Right lobe of liver (tissue), 4 donors: Measurements from ENCODE around the gene RUBCN.

Experiments used
- CTCF ChIP-seq, 4 donors: fragments of 200-600 bp in 3 of 4; fragments of 450-650 bp in 1 of 4; IDR thresholded peaks; one replicate each; pipeline versions ENCODE4 v1.5.1 to v1.8.0; 2016 to 2022; ENCODE audit warnings: antibody characterized with exemption in 4 of 4, mild to moderate bottlenecking in 2 of 4
- POLR2A ChIP-seq: fragments of 450-650 bp; IDR thresholded peaks from one replicate; pipeline ENCODE4 v1.6.1; 2017; ENCODE audit warnings: antibody characterized with exemption, mild to moderate bottlenecking
- donor health status: DM: no; HTN: no; CAD: no.
- donor health status: DM: no; HTN: no; CAD: no.
- donor health status: DM: no; HTN: yes; CAD: no.

- TF ChIP-seq CTCF (IDR thresholded peaks at IDR 0.05) = peak; percentile 40 to 61 (median 50)
- peak; percentile 74 for TF ChIP-seq POLR2A
Measured at GRCh38 chr3:197749601-197750395, 13.1 kb upstream of the RUBCN start, which contains the start of gene FYTTD1.
